Mucosa of descending colon (tissue), 3 donors: ENCODE measurements around the gene CYLD. TPM values are rescaled to one million over a fixed set of nuclear protein-coding genes. Genes with fewer than 3 reads are reported as not detected.

Experiments
- ATAC-seq: fragments of 200-7000 bp; cut with Tn5 transposase; one replicate; pipeline ENCODE4 v1.9.1; 2020; ENCODE audit warnings: mild to moderate bottlenecking, moderate library complexity
- DNase-seq, 3 donors: peaks; one replicate each; pipeline ENCODE4 v3.0.0-alpha.2; 2020
- H3K36me3 ChIP-seq: fragments of 200-600 bp; one replicate; pipeline ENCODE4 v1.8.0; 2021; ENCODE audit warnings: low read depth, mild to moderate bottlenecking
- H3K4me1 ChIP-seq: fragments of 200-600 bp; one replicate; pipeline ENCODE4 v1.8.0; 2021; ENCODE audit warnings: low read depth, mild to moderate bottlenecking
- H3K4me3 ChIP-seq: fragments of 200-600 bp; one replicate; pipeline ENCODE4 v1.8.0; 2021; ENCODE audit warnings: mild to moderate bottlenecking
- H3K9me3 ChIP-seq: fragments of 200-600 bp; one replicate; pipeline ENCODE4 v1.8.0; 2021; ENCODE audit warnings: mild to moderate bottlenecking
- intact Hi-C, 2 donors: fragments of 100-400 bp; cut with DNase I in 1 of 2; cut with micrococcal nuclease in 1 of 2; formaldehyde crosslinking; loops; one replicate each; pipeline versions ENCODE4 v1.11.0 to v1.11.1; 2022; cut with DNase I, micrococcal nuclease
- total RNA-seq, 3 donors: library from RNA; stranded (reverse); fragmentation: NEBNext Ultra II Directional in 2 of 3; extraction: Animal tissue kit (Norgen Biotek cat#: 25700) in 2 of 3; gene quantifications; one replicate each; pipeline versions ENCODE4 v1.2.1 to v1.2.4, GENCODE V29; 2021 to 2023
- TF ChIP-seq, protein P1 (sequence below): fragments of 200-600 bp; IDR thresholded peaks from one replicate; pipeline ENCODE4 v1.8.0; 2022; ENCODE audit warnings: antibody characterized with exemption, mild to moderate bottlenecking
- donor health status: DM: no; HTN: no; CAD: no; lungs with moderate emphysema.
- donor health status: DM: no; HTN: no; CAD: no.
- donor health status: DM: no; HTN: yes; CAD: no.

Gene CYLD
- total RNA-seq, 3 donors from 2014 or later = 24.7 to 44.4 (median 35.5) TPM

- DNase-seq (no peak), ATAC-seq (no peak)
- TF ChIP-seq, protein P1, sequence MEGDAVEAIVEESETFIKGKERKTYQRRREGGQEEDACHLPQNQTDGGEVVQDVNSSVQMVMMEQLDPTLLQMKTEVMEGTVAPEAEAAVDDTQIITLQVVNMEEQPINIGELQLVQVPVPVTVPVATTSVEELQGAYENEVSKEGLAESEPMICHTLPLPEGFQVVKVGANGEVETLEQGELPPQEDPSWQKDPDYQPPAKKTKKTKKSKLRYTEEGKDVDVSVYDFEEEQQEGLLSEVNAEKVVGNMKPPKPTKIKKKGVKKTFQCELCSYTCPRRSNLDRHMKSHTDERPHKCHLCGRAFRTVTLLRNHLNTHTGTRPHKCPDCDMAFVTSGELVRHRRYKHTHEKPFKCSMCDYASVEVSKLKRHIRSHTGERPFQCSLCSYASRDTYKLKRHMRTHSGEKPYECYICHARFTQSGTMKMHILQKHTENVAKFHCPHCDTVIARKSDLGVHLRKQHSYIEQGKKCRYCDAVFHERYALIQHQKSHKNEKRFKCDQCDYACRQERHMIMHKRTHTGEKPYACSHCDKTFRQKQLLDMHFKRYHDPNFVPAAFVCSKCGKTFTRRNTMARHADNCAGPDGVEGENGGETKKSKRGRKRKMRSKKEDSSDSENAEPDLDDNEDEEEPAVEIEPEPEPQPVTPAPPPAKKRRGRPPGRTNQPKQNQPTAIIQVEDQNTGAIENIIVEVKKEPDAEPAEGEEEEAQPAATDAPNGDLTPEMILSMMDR = no peak
- Histone ChIP-seq H3K4me3 (no peak overlapping the region), H3K4me1 (no peaks in the 10 kb centered on the region), H3K36me3 (no peaks in the 10 kb centered on the region), H3K9me3 (no peaks in the 10 kb centered on the region)
- intact Hi-C loops = no loop called here
Measured at GRCh38 chr16:50791522-50791921, 49.6 kb downstream of the CYLD start.

GRCh38 chr16:50796829-50797228 is 54.9 kb downstream of the CYLD start:
- ATAC-seq (no peak), DNase-seq (no peak)
- intact Hi-C loops = no loop called here
- H3K9me3 ChIP-seq = no peaks in the 10 kb centered on the region
- H3K4me1 ChIP-seq = no peaks in the 10 kb centered on the region
- H3K36me3 ChIP-seq = no peaks in the 10 kb centered on the region
- TF ChIP-seq, protein P1 = no peak
- H3K4me3 ChIP-seq = no peak overlapping the region

DNA sequence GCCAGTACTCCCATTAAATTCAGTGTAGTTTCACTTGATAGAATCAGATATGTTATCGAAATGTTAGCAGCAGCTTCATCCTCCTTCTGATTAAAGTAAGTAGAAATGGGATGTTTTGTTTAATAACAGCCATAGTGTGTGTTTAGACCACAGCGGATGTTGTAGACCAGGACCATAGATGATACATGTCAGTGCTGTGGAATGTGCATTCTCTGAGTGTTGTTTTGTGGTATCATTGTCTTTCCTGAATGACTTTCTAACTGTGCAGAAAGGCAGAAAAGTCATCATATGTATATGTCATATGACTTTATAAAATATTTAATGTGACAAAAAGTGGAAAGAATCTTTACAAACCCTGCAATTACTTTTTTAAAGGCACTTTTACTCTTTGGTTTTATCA is 55.6 kb downstream of the CYLD start:
- no peak for DNase-seq
- no peak for ATAC-seq
- Histone ChIP-seq H3K9me3 (no peaks in the 10 kb centered on the region), H3K4me1 (no peaks in the 10 kb centered on the region), H3K36me3 (no peaks in the 10 kb centered on the region), H3K4me3 (no peak overlapping the region)
- intact Hi-C loops = no loop called here
- TF ChIP-seq, protein P1 = no peak

GRCh38 chr16:50800074-50800473 is 58.2 kb downstream of the CYLD start:
- Histone ChIP-seq H3K4me3 (no peak overlapping the region), H3K9me3 (no peaks in the 10 kb centered on the region), H3K36me3 (no peaks in the 10 kb centered on the region), H3K4me1 (no peaks in the 10 kb centered on the region)
- no peak for DNase-seq
- TF ChIP-seq, protein P1 = no peak
- intact Hi-C loops = no loop called here
- ATAC-seq = no peak

DNA sequence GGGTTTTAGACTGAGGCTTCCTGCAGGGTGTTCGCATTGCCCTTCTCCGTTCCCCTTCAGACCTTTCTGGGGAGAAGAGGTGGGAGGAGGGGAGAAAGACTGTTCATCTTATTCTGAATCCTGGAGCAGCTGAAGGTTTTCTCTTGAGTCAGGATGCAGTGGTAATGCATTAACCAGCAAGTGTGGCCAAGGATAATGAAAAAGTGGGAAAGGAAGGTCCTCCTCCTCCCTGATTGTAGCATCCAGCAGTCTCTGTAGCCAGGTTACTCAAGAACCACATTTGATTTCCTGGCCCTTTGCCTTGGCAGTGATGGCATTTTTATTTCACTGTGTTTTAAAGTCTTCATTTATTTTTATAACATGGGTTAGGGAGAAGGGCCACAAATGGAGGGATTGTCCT is 59.1 kb downstream of the CYLD start:
- Histone ChIP-seq H3K4me3 (no peak overlapping the region), H3K36me3 (no peaks in the 10 kb centered on the region), H3K9me3 (no peaks in the 10 kb centered on the region), H3K4me1 (no peaks in the 10 kb centered on the region)
- ATAC-seq (no peak), DNase-seq (no peak)
- TF ChIP-seq, protein P1 = no peak
- intact Hi-C loops = no loop called here

DNA sequence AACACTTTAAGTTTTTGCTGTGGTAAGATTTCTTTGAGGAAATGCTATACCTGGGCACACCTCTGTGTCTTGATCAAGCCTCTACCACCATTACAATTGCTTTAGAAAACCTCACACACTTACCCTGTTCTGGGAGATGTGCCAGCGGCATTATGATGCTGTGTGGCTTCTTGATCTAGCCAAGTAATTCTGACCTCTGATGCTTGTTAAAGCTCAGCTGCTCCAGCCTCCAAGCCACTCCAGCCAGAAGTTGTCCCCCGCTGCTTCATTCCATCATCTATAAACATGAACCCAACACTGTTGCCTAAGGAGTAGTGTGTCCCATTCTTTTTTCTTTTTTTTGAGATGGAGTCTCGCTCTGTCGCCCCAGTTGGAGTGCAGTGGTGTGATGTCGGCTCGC is 60.1 kb downstream of the CYLD start:
- intact Hi-C loops = no loop called here
- TF ChIP-seq, protein P1 = no peak

More for the DNA sequence above, 60.1 kb downstream of the CYLD start:
- H3K9me3 ChIP-seq = no peaks in the 10 kb centered on the region
- no peak for DNase-seq
- no peaks in the 10 kb centered on the region for H3K4me1 ChIP-seq
- H3K4me3 ChIP-seq = no peak overlapping the region
- H3K36me3 ChIP-seq = no peaks in the 10 kb centered on the region
- no peak for ATAC-seq
